Stimulated activated CD8-positive, alpha-beta memory T cell treated with anti-CD3 and anti-CD28 coated beads, Interleukin-12 subunit alpha, Interleukin-12 subunit beta, amount 100 ng/mL, for 1 hour (primary cell): ENCODE results near the gene CCDC61.

Experiments used
- DNase-seq: peaks from one replicate; pipeline ENCODE4 v3.0.0-alpha.2; 2020; ENCODE audit warnings: low read depth

CCDC61 gene

GRCh38 chr19:45973553-45974338 lies 21.5 kb upstream of the CCDC61 start, which contains the start of gene NOVA2:
NOVA2 (minus strand) TSS chr19:45973865; CDS start chr19:45973351, 514 bp downstream.
- no peak for DNase-seq

- no peak for DNase-seq
These were observed 19.8 kb upstream of the CCDC61 start for GRCh38 chr19:45975306-45976070.

GRCh38 chr19:45976178-45976577 lies 19.1 kb upstream of the CCDC61 start:
- no peak for DNase-seq

GRCh38 chr19:45978156-45978555 lies 17.1 kb upstream of the CCDC61 start:
- DNase-seq: no peak

GRCh38 chr19:45981350-45981749 lies 13.9 kb upstream of the CCDC61 start:
- no peak for DNase-seq

GRCh38 chr19:45985321-45985720 lies 9.9 kb upstream of the CCDC61 start:
- no peak for DNase-seq

- DNase-seq: no peak
These were observed 5.0 kb upstream of the CCDC61 start for GRCh38 chr19:45990113-45990728.

GRCh38 chr19:45994456-45994997 lies 740 bp upstream of the CCDC61 start:
- no peak for DNase-seq

GRCh38 chr19:45995715-45996385 lies 583 bp downstream of the CCDC61 start:
- DNase-seq: no peak

- DNase-seq: no peak
These were observed 1.7 kb downstream of the CCDC61 start for GRCh38 chr19:45996933-45997332.

- no peak for DNase-seq
These were observed 3.6 kb downstream of the CCDC61 start for GRCh38 chr19:45998834-45999233.

GRCh38 chr19:45999653-46000121 lies 4.4 kb downstream of the CCDC61 start:
- no peak for DNase-seq

- DNase-seq: peak; percentile 62
These were observed 5.4 kb downstream of the CCDC61 start for GRCh38 chr19:46000491-46001246.

GRCh38 chr19:46002678-46003275 lies 7.5 kb downstream of the CCDC61 start:
- DNase-seq: no peak

- DNase-seq: no peak
These were observed 11.1 kb downstream of the CCDC61 start for GRCh38 chr19:46006411-46006810.

- DNase-seq: peak; percentile 57
These were observed 14.6 kb downstream of the CCDC61 start for GRCh38 chr19:46009530-46010510.

GRCh38 chr19:46014534-46014933 lies 19.3 kb downstream of the CCDC61 start:
- DNase-seq: no peak

GRCh38 chr19:46014941-46015686 lies 19.8 kb downstream of the CCDC61 start:
- peak; percentile 32 for DNase-seq
